ENCODE measurements around the gene KRTAP12-2. TPM values are rescaled to one million over a fixed set of nuclear protein-coding genes. Genes with fewer than 3 reads are reported as not detected.
"Not testable (repeated sequence)": the region's sequence is repeated elsewhere in the genome, so short reads cannot be mapped to it uniquely, and the experiment has no call there.

Gene KRTAP12-2
- polyA plus RNA-seq, 1 experiment, result not detected

DNA sequence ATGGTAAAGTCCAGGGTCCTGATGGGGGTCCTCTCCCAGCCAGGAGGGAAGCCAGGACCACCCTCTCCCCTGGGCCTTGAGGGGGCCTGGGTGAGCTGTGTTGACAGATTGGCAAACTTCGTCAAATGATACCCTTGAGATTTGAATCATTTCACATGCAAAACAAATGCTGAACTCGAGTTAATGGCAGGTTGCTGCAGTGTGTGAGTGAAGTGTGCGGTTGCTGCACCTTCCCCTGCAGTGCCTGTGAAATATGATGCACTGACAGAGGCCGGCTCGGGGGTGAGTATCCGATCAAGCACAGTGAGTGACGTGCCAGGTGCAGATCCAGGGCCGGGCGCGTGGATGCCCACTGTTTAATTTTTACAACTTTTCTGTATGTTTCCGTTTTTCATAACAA, 20.9 kb upstream of the KRTAP12-2 start:
- no peak overlapping the region for H3K27ac ChIP-seq (ENCODE audit: low read depth, low read length)
- peaks cover 12% of the 10 kb centered on the region for H3K27me3 ChIP-seq (ENCODE audit: control insufficient read depth, insufficient read depth, low read length)
- TF ChIP-seq CTCF (IDR thresholded peaks at IDR 0.05; ENCODE audit: low read depth, low read length), result no peak
- no peak overlapping the region for H3K4me3 ChIP-seq (ENCODE audit: low read depth, low read length)
- DNase-seq (ENCODE audit: low read depth, low spot score), result no peak
- no peaks in the 10 kb centered on the region for H3K9me3 ChIP-seq (ENCODE audit: control insufficient read depth, insufficient read depth, low read length)
- POLR2A ChIA-PET, result no interaction called here
- CTCF ChIA-PET, result no interaction called here

DNA sequence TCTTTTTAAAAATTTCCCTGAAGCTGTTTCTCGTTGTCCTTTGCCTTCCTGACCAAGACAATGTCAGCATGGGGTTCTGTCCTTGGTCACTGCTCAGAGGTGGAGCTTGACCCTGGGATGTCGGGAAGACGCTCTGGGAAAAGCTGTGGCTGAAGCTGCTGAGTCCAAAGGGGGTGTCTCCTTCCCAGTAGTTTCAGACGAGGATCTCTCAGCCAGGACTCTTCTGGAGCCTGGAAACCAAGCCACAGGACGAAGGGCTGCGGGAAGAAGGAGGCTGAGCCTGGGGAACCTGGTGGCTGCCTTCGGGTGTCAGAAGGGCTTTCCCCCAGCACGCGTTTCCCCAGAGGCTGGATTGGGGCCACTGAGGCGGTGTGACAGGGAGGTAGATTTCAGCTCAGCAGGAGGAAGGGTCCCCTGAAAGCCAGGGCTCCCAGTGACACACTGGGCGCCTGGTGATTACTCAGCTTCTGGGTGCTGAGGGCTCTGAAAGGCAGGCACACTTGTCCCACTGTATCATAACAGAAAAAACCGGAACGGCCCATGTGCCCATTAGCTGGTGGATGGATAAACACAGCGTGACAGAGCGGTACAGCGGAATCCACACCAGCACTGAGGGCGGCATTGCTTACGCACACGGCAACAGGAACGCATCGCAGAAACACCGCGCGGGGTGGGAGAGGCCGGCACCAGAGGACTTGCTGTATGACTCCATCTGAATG, 20.3 kb upstream of the KRTAP12-2 start:
- no peak for TF ChIP-seq CTCF (IDR thresholded peaks at IDR 0.05; ENCODE audit: low read depth, low read length)

DNA sequence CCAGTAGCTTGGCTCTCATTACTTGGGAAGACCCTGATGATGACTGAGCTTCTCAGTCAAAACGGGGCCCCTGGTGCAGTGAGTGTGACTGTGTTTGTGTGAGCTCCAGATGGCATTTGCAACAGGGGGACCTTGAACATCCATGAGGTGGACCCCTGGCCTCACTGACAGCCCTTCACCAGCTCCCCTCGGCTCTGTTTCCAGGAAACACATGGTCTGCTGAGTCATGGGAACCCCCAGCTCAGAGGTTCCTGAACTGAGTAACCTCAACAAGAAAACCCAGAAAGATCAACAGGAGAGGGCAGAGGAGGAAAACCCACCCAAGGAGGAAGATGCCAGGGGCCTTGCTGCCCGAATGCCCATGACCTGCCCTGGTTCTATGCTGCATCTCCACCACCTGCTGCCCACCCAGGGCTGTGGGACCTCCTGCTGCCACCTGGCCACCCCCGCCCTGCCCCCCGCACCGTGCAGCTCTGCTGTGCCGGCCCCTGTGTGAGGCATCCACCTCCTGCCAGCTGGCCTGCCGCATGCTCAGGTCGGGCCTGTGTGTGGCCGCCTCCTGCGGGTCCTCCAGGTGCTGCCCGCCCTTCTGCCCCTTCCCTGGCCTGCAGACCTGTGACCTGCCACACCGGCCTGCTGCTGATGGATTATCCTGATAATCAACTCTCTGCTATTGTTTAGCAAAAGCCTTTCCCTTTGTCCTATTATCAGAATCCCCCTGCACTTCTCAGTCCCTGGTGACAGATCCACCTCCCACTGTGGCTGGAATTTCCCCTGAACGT, 19.5 kb upstream of the KRTAP12-2 start:
- POLR2A ChIA-PET, result no interaction called here
- no peak for DNase-seq (ENCODE audit: low read depth, low spot score)
- Histone ChIP-seq H3K27me3 (ENCODE audit: control insufficient read depth, insufficient read depth, low read length) (peaks cover 14% of the 10 kb centered on the region), H3K9me3 (ENCODE audit: control insufficient read depth, insufficient read depth, low read length) (no peaks in the 10 kb centered on the region), H3K27ac (ENCODE audit: low read depth, low read length) (no peak overlapping the region), H3K4me3 (ENCODE audit: low read depth, low read length) (no peak overlapping the region)
- TF ChIP-seq CTCF (IDR thresholded peaks at IDR 0.05; ENCODE audit: low read depth, low read length), result no peak
- CTCF ChIA-PET, result no interaction called here

More for the DNA sequence above, 20.3 kb upstream of the KRTAP12-2 start:
- ChIA-PET POLR2A (no interaction called here), CTCF (no interaction called here)
- Histone ChIP-seq H3K4me3 (ENCODE audit: low read depth, low read length) (no peak overlapping the region), H3K27me3 (ENCODE audit: control insufficient read depth, insufficient read depth, low read length) (peaks cover 14% of the 10 kb centered on the region), H3K9me3 (ENCODE audit: control insufficient read depth, insufficient read depth, low read length) (no peaks in the 10 kb centered on the region), H3K27ac (ENCODE audit: low read depth, low read length) (no peak overlapping the region)
- no peak for DNase-seq (ENCODE audit: low read depth, low spot score)

GRCh38 chr21:44685050-44685449, 18.3 kb upstream of the KRTAP12-2 start:
- H3K4me3 ChIP-seq (ENCODE audit: low read depth, low read length); H3K27ac ChIP-seq (ENCODE audit: low read depth, low read length); CTCF ChIA-PET; DNase-seq (ENCODE audit: low read depth, low spot score); POLR2A ChIA-PET; H3K9me3 ChIP-seq (ENCODE audit: control insufficient read depth, insufficient read depth, low read length): not testable (repeated sequence)
- peaks cover 16% of the 10 kb centered on the region for H3K27me3 ChIP-seq (ENCODE audit: control insufficient read depth, insufficient read depth, low read length)

DNA sequence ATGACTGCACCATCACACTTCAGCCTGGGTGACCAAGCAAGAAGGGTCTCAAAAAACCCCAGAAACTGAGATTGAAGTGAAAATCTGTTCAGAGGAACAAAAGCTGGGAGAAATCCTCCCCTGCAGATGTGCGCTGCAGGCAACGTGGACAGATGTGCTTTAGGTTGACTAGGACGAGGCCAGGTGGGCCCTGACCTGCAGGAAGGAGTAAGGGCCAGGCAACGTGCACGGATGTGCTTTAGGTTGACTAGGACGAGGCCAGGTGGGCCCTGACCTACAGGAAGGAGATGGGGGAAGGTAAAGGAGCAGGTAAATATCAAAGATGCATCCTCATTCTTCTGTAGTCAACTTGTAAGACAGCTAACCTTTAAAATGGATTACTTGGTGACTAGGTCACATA, 17.8 kb upstream of the KRTAP12-2 start:
- H3K9me3 ChIP-seq (ENCODE audit: control insufficient read depth, insufficient read depth, low read length), result no peaks in the 10 kb centered on the region
- ChIA-PET CTCF (no interaction called here), POLR2A (no interaction called here)
- H3K27me3 ChIP-seq (ENCODE audit: control insufficient read depth, insufficient read depth, low read length), result peaks cover 16% of the 10 kb centered on the region
- H3K27ac ChIP-seq (ENCODE audit: low read depth, low read length), result no peak overlapping the region
- TF ChIP-seq CTCF (IDR thresholded peaks at IDR 0.05; ENCODE audit: low read depth, low read length), result no peak
- no peak for DNase-seq (ENCODE audit: low read depth, low spot score)
- no peak overlapping the region for H3K4me3 ChIP-seq (ENCODE audit: low read depth, low read length)

Data from AG04450 (cell line).